C4-2B (cell line): ENCODE results near the gene ZGPAT.

ENCODE experiments used
- CTCF ChIP-seq: fragments of 450-650 bp; conservative IDR thresholded peaks from 2 replicates; pipeline ENCODE4 v1.5.1; 2017; ENCODE audit warnings: mild to moderate bottlenecking
- ZFX ChIP-seq: fragments of 450-650 bp; IDR thresholded peaks from 2 replicates; pipeline ENCODE4 v1.6.1; 2017

- TF ChIP-seq CTCF (no peak), ZFX (no peak)
Observed at GRCh38 chr20:63680857-63681608, 26.8 kb upstream of the ZGPAT start.
